ENCODE measurements around the gene RXRA.

RXRA gene

DNA sequence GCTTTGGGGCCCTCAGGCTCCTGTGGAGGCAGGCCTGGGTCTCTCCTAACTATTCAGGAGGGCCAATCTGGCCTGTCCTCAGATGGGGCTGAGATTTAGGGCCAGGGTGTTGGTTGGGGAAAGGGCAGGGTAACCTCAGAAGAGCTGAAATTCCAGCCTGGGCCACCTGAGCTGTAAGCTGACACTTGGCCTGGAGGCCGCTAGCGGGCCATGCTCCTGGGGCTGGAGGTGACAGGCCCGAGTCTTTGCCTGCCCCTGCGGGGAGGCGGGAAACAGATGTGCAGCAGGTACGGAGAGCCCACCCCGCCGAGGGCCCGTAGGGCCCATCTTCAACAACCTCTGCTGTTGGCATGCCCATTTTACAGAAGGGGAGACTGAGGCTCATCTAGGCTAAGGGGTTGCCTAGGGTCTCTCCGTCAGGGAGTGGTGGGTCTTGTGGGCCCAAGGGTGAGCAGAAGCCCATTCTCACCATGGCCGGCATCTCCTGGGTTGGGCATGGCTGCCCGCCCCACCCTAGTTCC, 69.5 kb downstream of the RXRA start:
- DNase-seq (ENCODE audit: low read depth in 3 of 3, low spot score in 1 of 3) = no peak

DNA sequence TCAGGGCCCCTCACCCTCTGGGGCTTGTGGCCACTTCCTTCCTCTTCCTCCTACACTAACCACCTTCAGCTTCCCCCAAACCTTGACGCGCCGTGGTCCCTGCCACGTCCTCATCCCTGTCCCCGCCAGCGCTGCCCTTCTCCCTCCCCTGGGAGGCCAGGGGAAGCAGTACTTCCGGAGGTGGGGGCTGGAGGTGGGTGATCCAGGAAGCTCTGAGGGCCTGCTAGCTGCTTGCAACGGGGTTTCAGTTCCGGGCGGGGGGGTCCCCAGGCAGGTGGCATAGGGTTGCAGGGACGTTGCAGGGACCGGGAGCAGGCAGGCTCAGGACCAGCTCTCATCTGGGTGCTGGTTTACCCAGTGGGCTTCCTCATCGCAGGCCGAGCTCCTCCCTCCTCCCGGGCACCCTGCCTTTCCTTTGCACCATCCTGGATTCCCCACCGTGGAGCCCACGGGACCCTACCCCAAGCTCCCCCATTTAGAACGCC, 70.0 kb downstream of the RXRA start:
- peak in 1 of 3 donors; percentile 37 for DNase-seq (ENCODE audit: low read depth in 3 of 3, low spot score in 1 of 3)

DNA sequence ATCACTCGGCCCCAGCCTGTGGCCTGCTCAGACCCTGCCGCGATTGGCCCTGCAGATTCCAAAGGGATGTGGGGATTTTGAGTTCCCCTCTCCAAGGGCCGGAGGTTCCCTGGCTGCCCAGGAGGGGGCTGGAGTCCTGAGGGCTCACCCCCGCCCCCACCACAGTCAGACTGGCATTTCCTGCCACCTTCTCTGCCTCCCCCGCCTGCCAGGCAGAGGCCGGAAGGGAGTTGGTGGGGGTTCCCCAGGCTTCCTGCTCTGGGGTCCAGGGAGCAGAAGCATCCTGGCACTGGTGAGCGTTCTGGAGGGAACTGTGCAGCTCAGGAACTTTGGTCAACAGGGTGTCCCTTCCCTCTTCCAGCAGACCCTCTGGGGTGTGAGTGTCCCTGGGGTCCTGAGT, 70.6 kb downstream of the RXRA start:
- peak in 2 of 3 donors; percentile 30 to 35 for DNase-seq (ENCODE audit: low read depth in 3 of 3, low spot score in 1 of 3)

DNA sequence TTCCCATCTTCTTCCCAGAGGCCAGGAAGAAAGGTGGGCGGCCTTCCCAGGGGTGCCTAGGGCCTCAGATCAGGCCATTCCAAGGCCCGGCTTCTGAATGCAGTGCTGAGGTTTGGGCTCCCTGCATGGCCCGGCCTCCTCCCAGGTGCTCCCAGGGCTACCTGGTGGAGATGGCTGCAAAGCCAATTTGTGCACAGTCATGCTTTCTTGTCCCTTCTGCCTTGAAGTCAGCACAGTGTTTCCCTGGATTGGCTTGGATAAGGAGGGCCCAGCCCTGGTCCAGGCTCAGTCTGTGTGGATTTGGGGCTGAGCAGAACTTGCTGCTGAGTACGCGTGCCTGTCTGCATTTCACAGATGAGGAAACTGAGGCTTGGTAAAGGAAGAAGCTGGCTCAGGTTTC, 72.5 kb downstream of the RXRA start:
- no peak for DNase-seq (ENCODE audit: low read depth in 3 of 3, low spot score in 1 of 3)

DNA sequence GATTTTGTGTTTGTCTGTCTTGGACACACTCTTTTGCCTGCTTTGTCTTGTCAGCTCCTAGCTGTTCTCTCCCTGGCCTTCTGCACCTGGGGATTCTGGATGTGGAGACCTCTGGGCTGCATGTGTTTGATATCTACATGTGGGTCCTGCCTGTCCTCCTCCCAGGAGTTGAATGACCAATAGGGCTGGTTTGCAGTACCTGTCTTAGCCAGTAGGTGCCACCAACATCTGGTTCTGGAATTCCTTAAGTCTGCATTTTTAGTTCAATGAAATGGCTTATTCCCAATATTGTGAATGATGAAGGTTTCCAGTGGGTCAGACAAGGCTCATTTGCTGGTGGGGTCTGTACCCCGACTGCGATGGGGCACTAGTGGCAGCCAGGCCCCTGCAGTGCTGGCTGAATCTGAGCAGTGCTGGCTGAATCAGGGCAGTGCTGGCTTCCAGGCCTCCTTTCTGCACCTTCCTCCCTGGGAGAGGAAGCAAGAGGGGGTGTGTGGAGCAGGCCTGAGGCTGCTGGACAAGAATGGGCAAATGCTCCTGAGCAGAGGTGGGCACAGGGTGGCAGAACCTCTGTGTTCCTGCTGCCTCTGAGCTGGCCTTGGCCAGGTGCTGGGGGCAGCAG, 73.3 kb downstream of the RXRA start:
- no peak for DNase-seq (ENCODE audit: low read depth in 3 of 3, low spot score in 1 of 3)

DNA sequence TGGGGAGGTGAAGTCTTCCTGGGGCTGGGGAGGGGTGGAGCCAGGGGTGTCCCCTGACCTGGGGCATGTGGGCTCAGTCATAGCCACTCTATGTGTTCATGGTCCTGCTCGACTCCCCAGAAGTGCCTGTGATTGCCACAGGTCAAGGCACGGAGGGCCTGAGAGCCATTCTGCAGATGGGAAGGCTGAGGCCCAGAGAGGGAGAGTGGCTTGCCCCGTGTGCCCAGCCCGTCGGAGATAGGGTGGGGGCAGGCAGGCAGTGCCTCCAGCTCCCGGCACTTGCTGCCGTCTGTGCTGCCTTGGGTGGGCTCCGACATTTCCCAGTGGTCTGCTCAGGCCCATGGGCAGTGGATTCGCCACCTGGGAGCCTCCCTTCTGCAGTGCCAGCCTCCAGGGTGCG, 74.0 kb downstream of the RXRA start:
- no peak for DNase-seq (ENCODE audit: low read depth in 3 of 3, low spot score in 1 of 3)

DNA sequence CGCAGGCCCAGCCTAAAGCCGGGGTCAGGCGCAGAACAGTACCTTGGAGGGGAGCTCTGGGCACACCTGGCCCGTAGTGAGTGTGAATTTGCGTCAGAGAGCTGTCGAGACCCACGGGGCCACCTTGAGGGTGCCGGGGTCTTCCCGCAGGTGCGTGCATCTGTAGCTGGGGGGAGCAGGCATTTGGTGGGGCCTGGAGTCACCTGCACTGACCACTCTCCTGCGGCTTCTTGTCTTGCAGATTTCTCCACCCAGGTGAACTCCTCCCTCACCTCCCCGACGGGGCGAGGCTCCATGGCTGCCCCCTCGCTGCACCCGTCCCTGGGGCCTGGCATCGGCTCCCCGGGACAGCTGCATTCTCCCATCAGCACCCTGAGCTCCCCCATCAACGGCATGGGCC, 75.1 kb downstream of the RXRA start:
- no peak for DNase-seq (ENCODE audit: low read depth in 3 of 3, low spot score in 1 of 3)

DNA sequence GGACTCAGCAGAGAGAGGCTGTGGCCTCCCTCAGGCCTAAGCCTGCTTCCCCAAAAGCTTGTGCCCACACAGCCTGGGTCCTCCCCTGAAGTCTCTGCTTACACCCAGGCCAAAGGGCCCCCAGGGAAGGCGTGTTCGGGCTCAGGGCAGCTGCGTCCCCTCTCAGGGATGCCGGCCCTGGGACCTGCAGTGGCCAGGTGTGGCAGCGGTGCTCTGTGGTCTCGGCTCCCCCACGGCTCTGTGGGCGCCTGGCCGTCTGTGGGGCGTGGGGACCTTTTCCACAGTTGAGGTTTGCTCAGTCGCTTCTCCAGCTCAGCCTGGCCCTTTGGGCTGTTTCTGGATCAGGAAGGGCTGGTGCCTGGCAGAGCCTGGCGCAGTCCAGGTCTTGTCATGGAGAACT, 75.9 kb downstream of the RXRA start:
- no peak for DNase-seq (ENCODE audit: low read depth in 3 of 3, low spot score in 1 of 3)

DNA sequence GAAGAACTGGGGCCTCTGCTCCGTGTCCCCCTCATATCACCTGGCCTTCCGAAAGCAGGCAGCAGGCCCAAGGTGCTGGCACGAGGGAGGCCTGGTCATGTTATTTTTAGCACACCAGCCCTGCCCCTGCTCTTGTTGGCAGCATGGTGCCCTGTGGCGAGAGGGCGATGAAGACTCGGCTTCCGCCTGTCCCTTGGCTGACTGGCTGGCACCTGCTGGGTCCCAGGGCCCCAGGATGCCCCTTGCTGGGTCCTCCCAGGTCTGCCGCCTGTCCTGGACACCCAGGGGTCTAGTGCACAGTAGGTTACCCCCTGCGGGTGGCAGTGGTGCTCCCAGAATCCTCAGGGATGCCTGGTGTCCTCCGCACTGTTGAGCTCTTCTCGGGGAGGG, 77.0 kb downstream of the RXRA start:
- no peak for DNase-seq (ENCODE audit: low read depth in 3 of 3, low spot score in 1 of 3)

DNA sequence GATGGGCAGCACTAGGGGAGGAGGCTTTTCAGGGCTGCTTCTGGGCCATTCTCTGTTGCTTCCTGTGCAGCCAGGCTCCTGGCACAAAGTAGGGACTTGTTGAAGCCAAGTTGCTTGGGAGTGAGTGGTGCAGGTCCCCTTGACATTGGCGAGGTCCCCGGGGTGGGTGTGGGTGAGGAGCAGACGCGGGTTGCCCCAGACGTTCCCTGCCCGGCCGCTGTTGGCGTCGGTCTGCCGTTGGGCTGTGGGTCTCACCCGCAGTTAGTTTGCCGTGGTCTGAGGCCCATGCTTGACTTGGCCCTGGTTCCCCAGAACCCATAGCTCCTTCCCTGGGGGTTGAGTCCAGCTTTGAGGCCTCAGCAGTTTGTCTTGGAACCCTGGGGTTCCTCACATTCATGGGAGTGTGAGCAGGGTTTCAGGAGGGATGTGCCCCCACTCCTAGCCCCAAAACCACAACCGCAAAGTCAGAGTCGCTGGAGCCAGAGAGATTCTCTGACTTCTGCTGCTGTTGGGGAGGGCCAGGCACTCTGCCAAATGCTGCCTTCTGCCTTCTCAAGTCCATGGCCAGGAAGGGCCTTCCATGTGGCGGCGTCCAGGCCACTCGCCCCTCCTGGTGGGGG, 77.5 kb downstream of the RXRA start:
- no peak for DNase-seq (ENCODE audit: low read depth in 3 of 3, low spot score in 1 of 3)

DNA sequence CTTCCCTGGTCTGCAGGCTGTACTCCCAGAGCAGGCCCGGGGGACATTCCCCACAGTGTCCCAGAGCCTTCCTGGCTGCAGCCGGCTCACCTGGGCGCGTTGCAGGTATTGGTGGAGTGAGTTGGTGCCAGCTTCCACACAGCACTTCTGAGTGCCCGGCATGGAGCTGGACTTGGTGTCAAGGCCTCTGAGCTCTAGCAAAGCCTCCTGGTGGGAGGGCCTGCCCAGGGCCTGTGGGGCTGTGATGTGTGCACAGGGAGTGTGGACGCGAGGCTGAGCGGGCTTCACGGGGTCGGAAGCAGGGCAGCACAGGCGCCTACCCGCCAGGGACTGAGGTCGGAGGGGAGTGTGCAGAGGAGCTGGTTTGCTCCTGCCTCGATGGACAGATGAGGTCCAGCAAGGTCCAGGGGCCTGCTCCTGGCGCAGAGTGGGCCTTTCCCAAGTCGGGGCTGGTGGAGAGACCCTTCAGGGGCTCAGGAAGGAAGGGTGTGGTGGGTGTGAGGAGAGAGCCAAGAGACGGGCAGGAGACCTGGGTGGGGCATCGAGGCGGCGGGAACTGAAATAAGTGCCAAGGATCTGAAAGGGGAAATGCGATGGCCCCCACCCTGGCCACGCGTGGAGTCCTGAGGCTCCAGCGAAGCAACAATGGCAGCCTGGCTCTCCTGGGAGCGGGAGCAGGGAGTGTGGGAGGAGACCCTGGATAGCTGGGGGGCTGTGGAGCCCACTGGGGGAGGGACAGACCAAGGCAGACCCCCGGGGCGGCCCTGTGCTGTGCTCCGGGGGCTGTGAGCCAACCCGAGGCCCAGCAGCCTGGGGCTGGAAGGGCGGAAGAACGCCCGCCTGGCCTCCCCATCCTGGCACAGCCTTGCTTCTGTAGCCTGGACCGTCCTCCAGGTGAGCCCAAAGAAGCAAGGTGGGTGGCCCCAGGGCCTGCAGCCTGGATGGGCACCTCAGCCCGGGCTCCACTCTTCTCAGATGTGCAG, 78.4 kb downstream of the RXRA start:
- DNase-seq (ENCODE audit: low read depth in 3 of 3, low spot score in 1 of 3) = no peak

DNA sequence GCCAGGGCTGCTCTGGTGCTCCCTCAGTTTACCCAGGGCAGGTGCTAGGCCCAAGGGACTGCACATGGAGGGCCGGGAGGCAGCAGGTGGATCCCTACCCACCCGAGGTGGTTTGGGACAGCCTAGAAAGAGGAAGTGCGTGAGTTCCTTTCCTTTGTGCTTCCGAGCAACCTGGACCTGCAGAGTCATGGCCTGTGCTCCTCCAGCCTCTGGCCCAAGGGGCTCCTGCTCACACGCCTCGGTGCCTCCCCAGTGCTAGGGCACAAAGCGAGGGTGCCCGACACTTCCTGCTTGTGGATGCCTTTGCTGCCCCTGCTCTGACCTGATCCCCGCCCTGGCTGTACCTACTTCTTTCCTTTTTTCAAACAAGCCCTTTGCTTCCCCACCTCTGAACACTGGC, 79.3 kb downstream of the RXRA start:
- DNase-seq (ENCODE audit: low read depth in 3 of 3, low spot score in 1 of 3) = no peak

DNA sequence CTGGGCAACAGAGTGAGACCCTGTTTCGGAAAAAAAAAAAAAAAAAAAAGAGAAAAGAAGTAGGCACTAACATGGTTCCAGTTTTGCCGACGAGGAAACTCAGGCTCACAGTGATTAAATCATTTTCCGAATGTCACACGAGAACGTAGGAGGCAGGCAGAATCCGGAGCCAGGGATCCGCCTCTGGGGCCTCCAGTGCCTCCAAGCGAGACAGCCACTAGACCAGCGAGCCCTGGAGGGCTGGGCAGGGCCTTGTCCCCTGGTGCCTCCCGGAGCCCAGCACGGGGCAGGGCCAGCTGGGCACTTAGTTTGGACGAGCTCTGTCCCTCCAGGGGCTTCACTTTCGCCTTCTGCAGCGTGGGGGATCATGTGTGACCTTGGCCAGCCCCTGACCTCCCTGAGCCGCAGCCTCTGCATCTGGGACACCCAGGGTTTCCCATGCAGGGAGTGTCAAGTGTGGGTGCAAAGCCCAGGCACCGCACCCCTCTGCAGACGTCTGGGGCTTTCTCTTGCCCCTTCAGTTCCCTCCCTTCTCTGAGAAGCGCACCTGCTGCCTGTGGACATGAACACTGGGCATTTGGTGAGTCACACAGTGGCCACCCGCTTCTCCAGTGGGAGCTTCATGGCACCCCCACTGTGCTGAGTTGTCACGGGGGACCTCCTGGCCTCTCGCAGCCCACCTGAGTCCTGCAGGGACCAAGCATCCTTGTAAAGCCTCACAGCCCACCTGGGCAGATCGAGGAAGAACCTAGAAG, 80.3 kb downstream of the RXRA start:
- DNase-seq (ENCODE audit: low read depth in 3 of 3, low spot score in 1 of 3) = no peak

DNA sequence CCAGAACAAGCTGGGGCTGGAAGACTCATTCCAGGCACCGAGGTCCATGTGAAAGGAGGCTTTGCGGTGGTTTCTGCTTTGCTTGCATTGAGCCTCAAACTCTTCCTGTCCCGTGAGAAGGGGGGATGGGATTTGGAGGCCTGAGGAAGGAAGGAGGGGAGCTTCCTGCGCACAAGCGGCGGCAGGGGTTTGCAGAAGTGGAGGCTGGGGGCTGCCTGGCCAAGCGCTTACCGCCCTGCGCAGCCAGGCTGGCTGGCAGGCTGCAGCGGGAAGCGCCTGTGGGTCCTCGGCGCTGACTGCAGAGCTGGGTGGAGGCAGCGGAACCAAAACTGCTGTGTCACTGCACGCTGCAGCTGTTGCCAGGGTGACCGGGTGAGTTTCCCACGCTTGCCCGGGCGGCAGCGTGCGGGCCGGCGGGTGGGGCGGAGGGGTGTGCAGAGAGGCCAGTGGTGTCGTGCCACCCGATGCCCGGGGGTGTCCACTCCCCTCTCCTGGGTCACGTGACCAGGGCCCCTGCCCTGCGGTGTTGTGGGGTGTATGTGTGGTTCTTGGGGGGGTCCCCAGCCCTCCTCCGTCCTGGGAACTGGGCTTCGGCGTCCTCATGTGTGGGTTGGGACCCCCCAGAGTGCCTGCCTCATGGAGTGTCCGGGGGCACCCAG, 81.0 kb downstream of the RXRA start:
- DNase-seq (ENCODE audit: low read depth in 3 of 3, low spot score in 1 of 3) = peak; percentile 36 to 61 (median 46)

DNA sequence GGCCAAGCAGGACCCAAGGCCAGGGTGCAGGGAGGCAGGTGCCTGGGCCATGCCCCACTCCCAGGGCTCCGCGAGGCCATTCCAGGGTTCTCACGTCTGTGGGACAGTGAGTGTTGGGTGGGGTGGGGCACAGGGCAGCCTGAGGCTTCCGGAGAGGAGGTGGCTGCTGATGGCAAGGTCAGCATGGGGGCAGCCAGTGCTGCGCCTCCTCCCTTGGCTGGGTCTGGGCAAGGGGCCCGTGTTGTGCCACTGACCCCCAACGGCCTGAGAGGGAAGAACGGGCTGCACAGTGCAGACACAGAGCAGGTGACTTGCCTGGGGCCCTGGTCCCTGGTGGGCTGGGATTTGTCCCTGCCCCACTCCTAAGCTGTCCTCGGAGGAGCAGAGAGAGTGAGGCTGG, 82.1 kb downstream of the RXRA start:
- DNase-seq (ENCODE audit: low read depth in 3 of 3, low spot score in 1 of 3) = no peak

DNA sequence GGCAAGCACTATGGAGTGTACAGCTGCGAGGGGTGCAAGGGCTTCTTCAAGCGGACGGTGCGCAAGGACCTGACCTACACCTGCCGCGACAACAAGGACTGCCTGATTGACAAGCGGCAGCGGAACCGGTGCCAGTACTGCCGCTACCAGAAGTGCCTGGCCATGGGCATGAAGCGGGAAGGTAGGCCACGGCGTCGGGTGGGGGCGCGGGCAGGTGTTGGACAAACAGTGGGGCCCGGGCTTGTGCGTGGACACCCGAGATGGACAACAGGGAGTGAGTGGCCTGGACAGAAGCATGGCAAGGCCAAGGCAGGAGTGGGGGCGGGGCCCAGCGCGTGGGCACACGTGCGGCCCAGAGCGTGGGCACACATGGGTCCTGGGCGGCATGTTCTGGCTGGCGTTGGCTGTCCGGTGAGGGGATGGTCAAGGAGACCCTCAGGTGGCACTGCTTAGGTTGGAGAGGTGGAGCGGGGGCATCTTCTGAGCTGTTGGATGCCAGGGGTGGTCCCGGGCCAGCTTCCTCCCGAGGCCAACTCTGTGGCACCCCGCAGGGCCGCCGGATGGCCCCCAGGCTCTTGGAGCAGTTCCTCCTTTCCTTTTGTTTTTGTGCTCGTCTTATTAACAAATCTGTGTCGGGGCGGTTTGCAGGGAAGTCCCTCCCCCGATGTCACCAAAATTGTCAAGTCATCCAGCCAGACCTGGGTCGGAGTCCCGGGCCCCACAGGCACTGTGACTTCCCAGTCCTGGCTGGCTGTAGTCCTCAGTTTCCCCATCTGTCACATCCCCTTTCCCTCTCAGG, 82.9 kb downstream of the RXRA start:
- DNase-seq (ENCODE audit: low read depth in 3 of 3, low spot score in 1 of 3) = no peak

DNA sequence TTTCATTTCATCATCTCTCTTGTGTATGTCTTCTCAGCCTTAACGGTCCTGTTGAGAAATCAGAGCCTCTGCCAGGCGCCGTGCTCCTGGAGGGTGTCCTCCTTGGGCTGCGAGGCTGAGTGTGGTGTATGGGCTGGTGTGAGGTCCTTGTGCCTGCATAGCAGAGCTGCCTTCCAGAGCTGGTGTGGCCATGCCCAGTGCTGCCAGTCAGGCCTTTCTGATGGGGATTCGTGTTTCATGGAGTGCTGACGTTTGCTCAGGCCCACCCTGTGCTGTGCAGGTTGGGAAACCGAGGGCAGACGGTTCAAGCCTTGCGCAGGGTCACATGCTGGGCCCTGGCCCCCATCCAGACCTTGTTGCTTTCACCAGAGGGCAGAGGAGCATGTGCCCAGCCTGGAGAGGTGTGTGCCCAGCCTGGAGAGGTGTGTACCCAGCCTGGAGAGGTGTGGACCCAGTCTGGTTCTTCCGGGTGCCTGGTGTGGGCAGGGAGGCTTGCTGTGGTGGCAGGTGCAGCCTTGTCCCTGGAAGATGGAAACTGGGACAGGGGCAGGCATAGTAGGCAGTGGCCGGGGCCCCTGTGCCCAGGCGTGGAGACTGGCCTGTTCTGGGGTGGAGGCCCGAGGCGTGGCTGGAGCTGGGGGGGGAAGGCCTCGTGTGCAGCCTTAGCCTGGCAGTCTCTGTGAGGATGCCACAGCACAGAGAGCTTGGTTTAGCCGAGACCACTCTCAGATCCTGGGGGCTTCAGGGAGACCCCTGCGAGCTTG, 84.0 kb downstream of the RXRA start:
- DNase-seq (ENCODE audit: low read depth in 3 of 3, low spot score in 1 of 3) = no peak

DNA sequence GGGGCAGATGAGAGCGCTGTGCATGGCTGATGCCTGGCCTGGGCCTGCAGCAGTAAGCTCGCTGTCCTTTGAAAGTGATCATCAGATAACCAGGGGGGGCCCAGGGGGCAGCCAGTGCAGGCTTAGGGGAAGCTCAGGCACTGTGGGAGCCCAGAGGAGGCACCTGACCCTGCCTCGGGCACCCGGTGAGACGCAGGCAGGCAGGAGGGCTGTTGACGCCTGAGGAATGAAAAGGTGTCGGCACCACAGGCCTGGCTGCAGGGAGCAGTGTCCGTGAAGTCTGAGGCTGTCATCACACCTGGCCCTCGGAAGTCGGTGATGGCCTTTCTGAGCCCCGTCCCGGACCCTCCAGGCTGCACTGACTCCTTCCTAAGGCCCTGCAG, 84.6 kb downstream of the RXRA start:
- DNase-seq (ENCODE audit: low read depth in 3 of 3, low spot score in 1 of 3) = no peak
